Measurements from ENCODE around the gene TMSB15B. TPM values are rescaled to one million over a fixed set of nuclear protein-coding genes. Genes with fewer than 3 reads are reported as not detected.
A peak's percentile ranks its signal among the peaks of the same experiment; 100 is the strongest.
"Not testable (repeated sequence)": the region's sequence is repeated elsewhere in the genome, so short reads cannot be mapped to it uniquely, and the experiment has no call there.

Gene TMSB15B
- total RNA-seq (2014; rRNA removed; shearing (Covaris generic)): 19.7 and 29.4 TPM in 2 replicates

DNA sequence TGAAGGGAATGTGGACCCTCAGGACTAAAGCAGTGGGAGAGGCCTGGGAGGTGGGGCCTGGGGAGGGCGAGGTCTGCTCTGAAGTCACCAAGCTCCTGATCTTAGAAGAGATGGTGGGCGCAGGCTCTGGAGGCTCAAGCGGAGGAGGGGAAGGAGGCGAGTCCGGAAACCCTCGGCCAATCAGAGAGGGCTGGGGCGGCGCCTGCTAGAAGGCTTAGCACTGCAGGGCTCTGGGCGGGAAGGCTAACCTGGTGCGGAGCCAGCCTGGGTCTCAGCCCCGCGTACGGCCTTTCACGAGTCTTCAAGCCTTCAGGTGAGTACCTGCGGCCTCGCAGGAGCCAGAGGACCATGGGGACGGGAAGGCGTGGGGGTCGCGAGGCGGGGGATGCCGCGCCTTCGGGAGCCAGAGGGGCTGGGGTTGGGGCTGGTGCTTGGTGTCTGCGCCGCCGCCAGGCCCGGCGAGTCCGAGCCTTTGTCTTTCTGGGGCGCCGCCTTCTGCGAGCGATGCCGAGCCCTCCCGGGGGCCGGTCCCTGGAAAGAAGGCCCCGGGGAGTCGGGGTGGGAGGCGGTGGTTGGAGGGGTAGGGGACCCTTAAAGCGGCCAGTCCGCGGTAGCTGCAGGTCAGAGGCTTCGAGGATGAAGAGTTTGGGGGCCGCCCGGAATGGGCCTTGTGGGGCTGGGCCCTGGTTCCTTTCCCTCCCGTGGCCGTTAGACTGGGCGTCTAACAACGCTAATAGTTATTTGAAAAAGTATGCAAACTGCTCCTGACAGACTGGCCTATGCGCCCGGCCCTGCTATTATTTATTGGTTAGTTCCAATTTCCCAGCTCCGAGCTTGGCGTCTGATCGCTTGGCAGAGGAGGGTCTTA lies at the start of gene TMSB15B:
TSS of gene TMSB15B (plus strand) at position 217 of the 868 bp plus-strand sequence.
- H3K27me3 ChIP-seq (ENCODE audit: control insufficient read depth, insufficient read depth, low read length); DNase-seq; H3K36me3 ChIP-seq (replicated peaks; ENCODE audit: control insufficient read depth, insufficient read depth, low read length); H3K4me3 ChIP-seq (ENCODE audit: insufficient read depth, low read depth, low read length): not testable (repeated sequence)

DNA sequence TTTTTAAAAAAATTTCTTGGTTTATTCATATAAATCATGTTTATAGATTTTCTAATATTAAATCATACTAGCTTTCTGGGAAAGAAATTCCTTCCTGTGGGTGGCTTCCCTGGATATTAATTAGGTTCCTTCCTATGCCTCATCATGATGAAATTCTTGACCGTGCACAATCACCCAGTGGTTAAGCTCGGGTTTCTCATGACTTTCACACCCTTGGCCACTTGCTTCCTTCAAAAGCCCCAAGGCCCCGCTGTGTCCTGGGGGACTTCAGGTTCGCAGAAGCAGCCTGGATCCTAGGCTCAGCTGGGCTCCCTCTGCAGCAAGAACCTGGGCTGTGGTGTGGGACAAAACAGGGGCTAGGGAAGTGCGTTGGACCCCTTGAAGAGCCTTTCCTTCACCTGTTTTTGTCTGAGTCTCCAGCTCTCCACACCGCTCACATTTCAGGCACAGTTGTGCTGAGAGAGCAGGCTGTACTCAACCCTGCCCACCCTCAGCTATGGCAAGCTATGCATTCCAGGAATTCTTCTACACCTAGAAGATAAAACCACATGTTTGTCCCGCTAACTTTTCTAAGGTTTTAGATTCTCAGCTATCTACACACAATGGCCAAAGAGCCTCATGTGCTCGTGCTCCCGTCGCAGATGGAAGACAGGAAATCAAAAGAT lies 48.9 kb upstream of the TMSB15B start:
- Histone ChIP-seq H3K4me3 (ENCODE audit: insufficient read depth, low read depth, low read length) (no peak overlapping the region), H3K27me3 (ENCODE audit: control insufficient read depth, insufficient read depth, low read length) (no peaks in the 10 kb centered on the region), H3K36me3 (replicated peaks; ENCODE audit: control insufficient read depth, insufficient read depth, low read length) (no peaks in the 10 kb centered on the region; the same call in 1 of the 2 replicates)
- no peak for DNase-seq

DNA sequence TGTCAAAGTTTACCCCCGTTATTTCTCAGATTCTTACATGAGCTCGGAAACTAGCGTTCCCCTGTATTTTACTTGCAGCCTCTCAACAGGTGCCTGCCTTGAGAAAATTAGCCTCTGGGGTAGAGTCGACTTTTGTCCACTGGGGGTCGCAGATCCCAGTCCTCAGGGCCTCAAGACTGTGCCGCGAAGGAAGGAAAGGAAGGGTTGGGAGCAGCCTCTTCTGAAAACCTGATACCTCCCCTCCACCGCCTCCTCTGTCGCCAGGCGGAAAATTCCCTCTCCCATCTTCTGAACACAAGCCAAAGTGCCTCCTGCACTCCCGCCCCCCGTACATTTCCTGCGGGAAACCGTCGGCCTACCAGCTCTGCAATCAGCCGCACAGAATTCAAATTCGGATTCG lies 44.4 kb upstream of the TMSB15B start:
- Histone ChIP-seq H3K36me3 (replicated peaks; ENCODE audit: control insufficient read depth, insufficient read depth, low read length) (no peaks in the 10 kb centered on the region; the same call in 1 of the 2 replicates), H3K27me3 (ENCODE audit: control insufficient read depth, insufficient read depth, low read length) (peaks cover 2% of the 10 kb centered on the region; the same call in 1 of the 2 replicates), H3K4me3 (ENCODE audit: insufficient read depth, low read depth, low read length) (peak overlapping the region; percentile 80)
- DNase-seq: peak; percentile 81

DNA sequence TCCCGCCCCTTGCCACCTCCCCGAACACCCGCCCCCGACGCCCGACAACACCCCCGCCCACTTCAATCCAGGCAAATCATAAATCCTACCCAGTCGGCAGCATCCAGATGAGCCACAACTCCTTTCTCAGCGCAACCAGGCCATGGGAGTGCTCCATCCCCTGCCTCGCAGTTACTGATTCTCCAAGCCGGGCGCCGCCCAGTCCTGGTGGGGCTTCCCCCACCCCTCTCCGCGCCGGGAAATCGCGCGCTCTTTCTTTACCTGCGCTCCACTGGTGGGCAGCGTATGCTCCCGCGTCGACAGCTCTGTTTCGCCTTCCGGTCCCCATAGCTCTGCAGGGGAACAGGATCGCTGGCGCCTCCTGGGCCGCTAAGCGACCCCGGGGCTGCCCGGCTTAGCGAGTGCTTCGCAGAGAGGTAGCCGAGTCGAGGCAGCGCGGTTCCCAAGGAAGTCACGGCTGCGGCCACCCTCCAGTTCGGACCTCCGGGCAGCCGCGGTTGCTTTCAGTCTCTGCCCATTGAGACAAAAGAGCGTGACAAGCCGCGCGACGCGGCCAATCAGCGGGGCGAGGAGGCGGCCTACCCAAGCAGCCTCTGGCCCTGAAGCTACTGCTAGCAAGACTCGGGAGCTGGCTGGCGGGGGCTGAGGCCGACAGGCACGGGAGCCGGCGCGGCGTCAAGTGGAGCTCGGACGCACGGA lies 43.7 kb upstream of the TMSB15B start:
- peaks cover 2% of the 10 kb centered on the region; the same call in 1 of the 2 replicates for H3K27me3 ChIP-seq (ENCODE audit: control insufficient read depth, insufficient read depth, low read length)
- DNase-seq: peak; percentile 79
- no peaks in the 10 kb centered on the region; the same call in 1 of the 2 replicates for H3K36me3 ChIP-seq (replicated peaks; ENCODE audit: control insufficient read depth, insufficient read depth, low read length)
- H3K4me3 ChIP-seq (ENCODE audit: insufficient read depth, low read depth, low read length): peak overlapping the region; percentile 80

DNA sequence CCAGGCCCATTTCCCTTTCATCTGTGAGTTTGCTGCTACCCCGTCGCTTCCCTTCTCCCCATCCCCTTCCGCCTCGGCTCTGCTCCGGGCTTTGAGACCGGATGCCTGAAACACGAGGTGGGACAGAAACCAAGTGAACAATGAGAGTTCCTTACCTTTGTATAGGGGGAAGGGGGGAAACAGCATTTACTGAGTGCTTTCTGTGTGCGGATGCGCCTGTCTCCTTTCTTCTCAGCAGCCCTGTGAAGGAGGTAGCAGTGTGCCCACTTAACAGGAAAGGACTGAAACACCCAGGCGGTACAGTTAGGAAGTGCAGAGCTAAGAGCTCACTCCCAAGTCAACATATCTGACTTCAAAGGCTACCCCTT lies 43.2 kb upstream of the TMSB15B start:
- no peaks in the 10 kb centered on the region; the same call in 1 of the 2 replicates for H3K36me3 ChIP-seq (replicated peaks; ENCODE audit: control insufficient read depth, insufficient read depth, low read length)
- DNase-seq: peak; percentile 56
- H3K27me3 ChIP-seq (ENCODE audit: control insufficient read depth, insufficient read depth, low read length): peaks cover 2% of the 10 kb centered on the region; the same call in 1 of the 2 replicates
- H3K4me3 ChIP-seq (ENCODE audit: insufficient read depth, low read depth, low read length): peak overlapping the region; percentile 80

DNA sequence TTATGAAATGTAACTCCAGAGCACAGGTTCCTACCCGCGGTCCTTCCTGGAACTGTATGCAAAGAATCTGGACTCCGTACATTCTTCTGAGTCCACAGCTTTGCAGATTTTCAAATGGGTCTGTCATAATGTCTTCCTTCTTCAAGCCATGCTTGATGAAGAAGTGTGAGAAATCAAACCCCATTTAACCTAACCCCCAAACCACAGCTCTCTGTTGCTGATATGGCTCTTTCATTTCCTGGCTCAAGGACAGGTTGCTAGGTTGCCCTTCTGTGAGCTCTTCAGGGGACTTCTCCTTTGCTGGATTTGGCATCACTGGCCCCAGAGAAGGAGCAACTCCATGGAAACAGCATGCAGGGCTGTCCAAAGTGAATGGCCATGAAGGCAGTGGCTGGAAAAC lies 41.9 kb upstream of the TMSB15B start:
- not testable (repeated sequence) for DNase-seq; H3K36me3 ChIP-seq (replicated peaks; ENCODE audit: control insufficient read depth, insufficient read depth, low read length)

DNA sequence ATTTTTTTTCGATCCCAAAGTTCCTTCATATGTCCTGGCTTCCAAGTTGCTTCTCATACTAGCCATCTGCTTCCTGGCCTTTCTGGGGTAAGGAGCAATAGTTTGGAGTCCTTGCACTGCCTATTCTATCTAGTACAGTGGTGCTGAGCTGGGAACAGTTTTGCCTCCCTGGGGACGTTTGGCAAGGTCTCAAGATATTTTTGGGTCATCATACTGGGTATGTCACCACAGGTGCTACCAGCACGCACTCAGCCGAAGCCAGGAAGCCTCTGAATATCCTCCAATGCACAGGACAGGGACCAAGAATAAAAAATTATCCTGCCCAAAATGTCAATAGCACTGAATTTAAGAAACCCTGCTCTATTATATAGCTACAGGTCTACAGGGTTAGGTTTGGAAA lies 35.4 kb upstream of the TMSB15B start:
- H3K27me3 ChIP-seq (ENCODE audit: control insufficient read depth, insufficient read depth, low read length): no peaks in the 10 kb centered on the region
- no peaks in the 10 kb centered on the region; the same call in 1 of the 2 replicates for H3K36me3 ChIP-seq (replicated peaks; ENCODE audit: control insufficient read depth, insufficient read depth, low read length)
- H3K4me3 ChIP-seq (ENCODE audit: insufficient read depth, low read depth, low read length): no peak overlapping the region
- DNase-seq: no peak

More for the DNA sequence above, 41.9 kb upstream of the TMSB15B start:
- not testable (repeated sequence) for H3K4me3 ChIP-seq (ENCODE audit: insufficient read depth, low read depth, low read length); H3K27me3 ChIP-seq (ENCODE audit: control insufficient read depth, insufficient read depth, low read length)

DNA sequence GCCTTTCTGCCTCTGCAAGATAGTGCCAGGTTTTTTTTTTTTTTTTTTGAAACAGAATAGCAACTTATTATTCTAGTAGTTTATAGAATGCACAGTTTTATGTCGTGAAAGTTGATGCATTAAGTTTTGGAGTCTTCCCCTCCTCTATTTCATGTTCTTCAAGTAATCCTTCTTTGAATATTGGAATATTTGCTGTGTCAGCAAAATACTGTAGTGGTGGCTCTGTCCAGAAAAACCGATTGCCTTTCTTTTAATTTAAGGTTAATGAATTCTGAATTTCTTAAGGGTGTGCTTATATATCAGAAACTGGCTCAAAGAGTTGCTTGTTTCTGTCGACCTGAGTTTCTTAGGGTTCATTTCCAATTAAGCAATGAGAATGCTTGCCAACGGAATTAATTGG lies 34.8 kb upstream of the TMSB15B start:
- Histone ChIP-seq H3K27me3 (ENCODE audit: control insufficient read depth, insufficient read depth, low read length) (no peaks in the 10 kb centered on the region), H3K36me3 (replicated peaks; ENCODE audit: control insufficient read depth, insufficient read depth, low read length) (no peaks in the 10 kb centered on the region; the same call in 1 of the 2 replicates), H3K4me3 (ENCODE audit: insufficient read depth, low read depth, low read length) (no peak overlapping the region)
- no peak for DNase-seq

DNA sequence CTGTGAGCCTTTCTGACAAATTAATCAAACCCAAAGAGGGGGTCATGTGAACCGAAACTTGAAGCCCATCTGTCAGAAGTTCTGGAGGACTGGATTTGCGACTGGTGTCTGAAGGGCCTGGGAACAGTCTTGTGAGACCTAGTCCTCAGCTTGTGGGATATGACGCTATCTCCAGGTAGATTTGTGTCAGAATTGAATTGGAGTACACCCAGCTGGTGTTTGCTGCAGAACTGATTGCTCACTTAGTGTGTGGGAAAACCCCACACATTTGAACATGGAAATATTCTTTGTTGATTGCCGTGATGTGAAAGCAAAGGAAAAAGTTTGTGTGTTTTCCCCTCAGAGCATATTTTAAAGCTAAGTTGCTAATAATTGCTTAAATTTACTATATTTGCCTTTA lies 30.3 kb upstream of the TMSB15B start:
- Histone ChIP-seq H3K4me3 (ENCODE audit: insufficient read depth, low read depth, low read length) (no peak overlapping the region), H3K36me3 (replicated peaks; ENCODE audit: control insufficient read depth, insufficient read depth, low read length) (no peaks in the 10 kb centered on the region; the same call in 1 of the 2 replicates), H3K27me3 (ENCODE audit: control insufficient read depth, insufficient read depth, low read length) (no peaks in the 10 kb centered on the region)
- no peak for DNase-seq

DNA sequence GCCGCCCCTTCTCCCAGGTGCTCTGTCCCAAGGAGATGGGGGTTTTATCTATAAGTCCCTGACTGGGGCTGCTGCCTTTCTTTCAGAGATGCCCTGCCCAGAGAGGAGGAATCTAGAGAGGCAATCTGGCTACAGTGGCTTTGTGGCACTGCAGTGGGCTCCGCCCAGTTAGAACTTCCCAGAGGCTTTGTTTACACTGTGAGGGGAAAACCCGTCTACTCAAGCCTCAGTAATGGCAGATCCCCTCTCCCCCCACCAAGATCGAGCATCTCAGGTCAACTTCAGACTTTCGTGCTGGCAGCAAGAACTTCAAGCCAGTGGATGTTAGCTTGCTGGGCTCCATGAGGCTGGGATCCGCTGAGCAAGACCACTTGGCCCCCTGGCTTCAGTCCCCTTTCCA lies 22.2 kb upstream of the TMSB15B start:
- not testable (repeated sequence) for DNase-seq; H3K36me3 ChIP-seq (replicated peaks; ENCODE audit: control insufficient read depth, insufficient read depth, low read length); H3K4me3 ChIP-seq (ENCODE audit: insufficient read depth, low read depth, low read length); H3K27me3 ChIP-seq (ENCODE audit: control insufficient read depth, insufficient read depth, low read length)

DNA sequence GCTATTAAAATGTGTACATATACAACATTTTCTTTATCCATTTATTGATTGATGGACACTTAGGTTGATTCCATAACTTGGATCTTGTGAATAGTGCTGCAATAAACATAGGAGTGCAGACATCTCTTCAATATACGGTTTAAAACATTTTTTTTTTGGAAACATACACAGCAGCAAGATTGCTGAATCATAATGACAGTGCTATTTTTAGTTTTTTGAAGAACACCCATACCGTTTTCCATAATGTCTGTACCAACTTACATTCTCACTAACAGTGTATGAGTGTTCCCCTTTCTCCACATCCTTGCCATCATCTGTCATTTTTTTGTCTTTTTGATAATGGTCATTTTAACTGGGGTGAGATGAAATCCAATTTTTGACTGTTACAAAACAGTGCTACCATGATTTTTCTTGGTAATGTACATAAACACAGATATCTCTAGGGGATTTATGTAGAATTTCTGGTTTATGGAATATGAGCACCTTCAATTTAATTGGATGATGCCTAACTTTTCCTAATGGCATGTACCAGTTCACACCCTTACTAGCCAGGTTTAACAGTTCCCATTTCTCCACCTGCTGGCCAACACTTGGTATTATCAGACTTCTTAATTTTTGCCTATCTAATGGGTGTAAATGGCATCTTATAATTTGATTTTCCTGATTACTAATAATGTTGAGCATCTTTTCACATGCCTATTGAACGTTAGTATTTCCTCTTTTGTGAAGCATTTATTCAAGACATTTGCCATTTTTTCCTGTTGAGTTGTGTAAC lies 21.0 kb upstream of the TMSB15B start:
- DNase-seq: peak; percentile 36

DNA sequence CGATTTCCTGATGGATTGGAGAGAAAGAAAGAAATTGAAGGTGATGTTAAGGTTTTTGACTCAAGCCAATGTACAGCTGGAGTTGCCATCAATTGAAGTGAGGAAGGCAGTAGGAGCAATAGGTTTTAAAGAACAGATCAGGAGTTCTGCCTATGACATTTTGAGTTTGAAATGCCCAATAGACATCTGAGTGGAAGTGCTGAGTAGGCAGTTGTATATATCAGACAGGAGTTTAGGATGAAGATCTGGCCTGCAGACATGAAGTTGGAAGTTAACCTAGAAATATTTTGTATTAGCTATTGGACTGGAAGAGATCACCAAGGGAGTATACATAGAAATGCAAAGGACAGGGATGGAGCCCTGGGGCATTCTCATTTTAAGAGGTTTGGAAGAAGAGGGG lies 12.9 kb upstream of the TMSB15B start:
- Histone ChIP-seq H3K36me3 (replicated peaks; ENCODE audit: control insufficient read depth, insufficient read depth, low read length) (no peaks in the 10 kb centered on the region), H3K4me3 (ENCODE audit: insufficient read depth, low read depth, low read length) (no peak overlapping the region), H3K27me3 (ENCODE audit: control insufficient read depth, insufficient read depth, low read length) (no peaks in the 10 kb centered on the region; the same call in 1 of the 2 replicates)
- DNase-seq: no peak

More for the DNA sequence above, 21.0 kb upstream of the TMSB15B start:
- Histone ChIP-seq H3K27me3 (ENCODE audit: control insufficient read depth, insufficient read depth, low read length) (no peaks in the 10 kb centered on the region), H3K36me3 (replicated peaks; ENCODE audit: control insufficient read depth, insufficient read depth, low read length) (no peaks in the 10 kb centered on the region), H3K4me3 (ENCODE audit: insufficient read depth, low read depth, low read length) (no peak overlapping the region)

DNA sequence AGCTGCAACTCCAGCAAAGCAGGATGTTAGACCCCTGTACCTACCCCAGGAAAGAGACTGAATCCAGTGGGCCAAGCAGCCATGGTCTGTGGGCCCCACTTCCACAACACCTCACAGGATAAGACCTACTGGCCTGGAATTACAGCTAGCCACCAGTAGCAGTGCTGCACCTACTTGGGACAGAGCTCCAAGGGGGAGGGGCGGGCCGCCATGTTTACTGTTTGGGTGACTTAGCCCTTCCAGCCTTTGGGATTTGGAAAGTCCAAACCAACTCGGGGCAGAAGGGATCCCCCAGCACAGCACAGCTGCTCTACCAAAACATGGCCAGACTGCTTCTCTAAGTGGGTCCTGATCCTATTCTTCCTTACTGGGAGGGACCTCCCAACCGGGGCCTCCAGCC lies 9.1 kb upstream of the TMSB15B start:
- Histone ChIP-seq H3K36me3 (replicated peaks; ENCODE audit: control insufficient read depth, insufficient read depth, low read length) (no peaks in the 10 kb centered on the region), H3K27me3 (ENCODE audit: control insufficient read depth, insufficient read depth, low read length) (no peaks in the 10 kb centered on the region), H3K4me3 (ENCODE audit: insufficient read depth, low read depth, low read length) (no peak overlapping the region)
- no peak for DNase-seq

DNA sequence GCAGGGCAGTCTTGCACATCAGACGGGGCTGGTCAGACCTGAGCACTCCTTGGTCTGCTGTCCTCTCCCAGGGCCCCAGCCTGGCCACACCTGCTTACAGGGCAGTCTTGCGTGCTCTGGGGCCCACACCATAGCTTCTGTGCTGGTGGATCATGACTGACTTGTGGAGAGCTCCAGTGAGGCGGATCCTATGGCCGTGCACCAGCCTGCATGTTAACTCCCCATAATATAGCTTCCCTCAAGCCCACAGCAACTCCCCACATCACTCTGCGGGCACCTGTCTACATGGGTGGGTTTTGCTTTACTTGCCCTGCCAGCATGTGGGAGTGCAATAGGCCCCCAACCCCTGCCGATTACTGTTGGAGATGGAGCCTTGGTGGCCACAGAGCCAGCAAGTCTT lies 8.2 kb upstream of the TMSB15B start:
- Histone ChIP-seq H3K4me3 (ENCODE audit: insufficient read depth, low read depth, low read length) (no peak overlapping the region), H3K36me3 (replicated peaks; ENCODE audit: control insufficient read depth, insufficient read depth, low read length) (no peaks in the 10 kb centered on the region), H3K27me3 (ENCODE audit: control insufficient read depth, insufficient read depth, low read length) (no peaks in the 10 kb centered on the region)
- DNase-seq: no peak

Measured in H7 (cell line).